HG03045 (cell line): Measurements from ENCODE around the gene PLOD2.
A peak's percentile ranks its signal among the peaks of the same experiment; 100 is the strongest.

ENCODE experiments used
- ATAC-seq: cut with Tn5 transposase; IDR thresholded peaks from one replicate; pipeline ENCODE4 v1.9.1; 2021; ENCODE audit warnings: mild to moderate bottlenecking, moderate library complexity; ENCODE audit not compliant: unreplicated experiment

The PLOD2 gene

GRCh38 chr3:146166826-146167225, 5.8 kb upstream of the PLOD2 start:
- ATAC-seq, result no peak

- no peak for ATAC-seq
Measured at GRCh38 chr3:146166415-146166821, 5.4 kb upstream of the PLOD2 start.

GRCh38 chr3:146165877-146166276, 4.9 kb upstream of the PLOD2 start:
- no peak for ATAC-seq

GRCh38 chr3:146164971-146165769, 4.2 kb upstream of the PLOD2 start:
- ATAC-seq, result no peak

- ATAC-seq, result no peak
Measured at GRCh38 chr3:146164506-146164905, 3.5 kb upstream of the PLOD2 start.

- no peak for ATAC-seq
Measured at GRCh38 chr3:146164071-146164470, 3.1 kb upstream of the PLOD2 start.

GRCh38 chr3:146163584-146163983, 2.6 kb upstream of the PLOD2 start:
- no peak for ATAC-seq

GRCh38 chr3:146162561-146162960, 1.6 kb upstream of the PLOD2 start:
- no peak for ATAC-seq

GRCh38 chr3:146161663-146162002, 649 bp upstream of the PLOD2 start:
- no peak for ATAC-seq

- ATAC-seq, result peak; percentile 31
Measured at GRCh38 chr3:146160321-146160963, 542 bp downstream of the PLOD2 start.

GRCh38 chr3:146159616-146160320, 1.2 kb downstream of the PLOD2 start:
- no peak for ATAC-seq

- ATAC-seq, result no peak
Measured at GRCh38 chr3:146159037-146159436, 1.9 kb downstream of the PLOD2 start.

GRCh38 chr3:146157325-146158060, 3.5 kb downstream of the PLOD2 start:
- no peak for ATAC-seq

GRCh38 chr3:146156666-146157314, 4.2 kb downstream of the PLOD2 start:
- no peak for ATAC-seq

- no peak for ATAC-seq
Measured at GRCh38 chr3:146156095-146156494, 4.9 kb downstream of the PLOD2 start.

- ATAC-seq, result no peak
Measured at GRCh38 chr3:146154995-146155394, 6.0 kb downstream of the PLOD2 start.

GRCh38 chr3:146154316-146154715, 6.7 kb downstream of the PLOD2 start:
- ATAC-seq, result no peak

GRCh38 chr3:146153429-146153828, 7.6 kb downstream of the PLOD2 start:
- no peak for ATAC-seq

- ATAC-seq, result no peak
Measured at GRCh38 chr3:146152834-146153233, 8.2 kb downstream of the PLOD2 start.

GRCh38 chr3:146148468-146148931, 12.5 kb downstream of the PLOD2 start:
- no peak for ATAC-seq

- no peak for ATAC-seq
Measured at GRCh38 chr3:146145642-146146041, 15.3 kb downstream of the PLOD2 start.
